ENCODE results near the gene TGFB2. TPM values are rescaled to one million over a fixed set of nuclear protein-coding genes. Genes with fewer than 3 reads are reported as not detected.
"Not testable (repeated sequence)": the region's sequence is repeated elsewhere in the genome, so short reads cannot be mapped to it uniquely, and the experiment has no call there.

TGFB2 gene
- 0.05 and 0.92 TPM in 2 replicates for total RNA-seq (2014; rRNA removed; shearing (Covaris generic); ENCODE audit: low replicate concordance)

DNA sequence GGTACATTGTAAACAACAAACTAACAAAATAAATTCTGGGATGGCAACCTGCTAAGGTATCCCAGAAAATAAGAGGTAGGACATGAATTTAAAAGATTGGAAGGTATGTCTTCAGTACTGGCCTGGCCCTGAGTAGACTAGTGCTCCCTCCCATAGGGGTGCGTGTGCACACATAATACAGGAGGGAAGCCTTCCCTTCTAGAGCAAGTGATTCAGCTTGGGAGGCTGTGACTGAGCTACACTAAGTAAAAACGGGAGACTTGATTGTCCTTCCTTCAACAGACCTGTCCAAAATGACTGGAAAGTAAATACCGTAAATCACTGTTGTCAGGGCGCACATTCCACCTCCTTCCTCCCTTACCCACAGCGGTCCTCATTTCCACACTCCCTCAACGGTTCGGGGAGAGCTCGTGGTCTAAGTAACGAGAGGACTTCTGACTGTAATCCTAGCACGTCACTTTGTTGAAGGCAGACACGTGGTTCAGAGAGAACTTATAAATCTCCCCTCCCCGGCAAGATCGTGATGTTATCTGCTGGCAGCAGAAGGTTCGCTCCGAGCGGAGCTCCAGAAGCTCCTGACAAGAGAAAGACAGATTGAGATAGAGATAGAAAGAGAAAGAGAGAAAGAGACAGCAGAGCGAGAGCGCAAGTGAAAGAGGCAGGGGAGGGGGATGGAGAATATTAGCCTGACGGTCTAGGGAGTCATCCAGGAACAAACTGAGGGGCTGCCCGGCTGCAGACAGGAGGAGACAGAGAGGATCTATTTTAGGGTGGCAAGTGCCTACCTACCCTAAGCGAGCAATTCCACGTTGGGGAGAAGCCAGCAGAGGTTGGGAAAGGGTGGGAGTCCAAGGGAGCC lies at the start of gene TGFB2:
Gene TGFB2, plus strand, starts transcription at position 523 of the 859 bp plus-strand sequence. CDS start 1,366 bp downstream, outside the sequence.
- peak within 1 kb of the TSS; percentile 49 for H3K4me3 ChIP-seq
- DNase-seq: no peak
- peaks cover 6% of the 10 kb centered on the region for H3K36me3 ChIP-seq
- no peaks in the 10 kb centered on the region for H3K9me3 ChIP-seq
- H3K27me3 ChIP-seq: no peaks in the 10 kb centered on the region

DNA sequence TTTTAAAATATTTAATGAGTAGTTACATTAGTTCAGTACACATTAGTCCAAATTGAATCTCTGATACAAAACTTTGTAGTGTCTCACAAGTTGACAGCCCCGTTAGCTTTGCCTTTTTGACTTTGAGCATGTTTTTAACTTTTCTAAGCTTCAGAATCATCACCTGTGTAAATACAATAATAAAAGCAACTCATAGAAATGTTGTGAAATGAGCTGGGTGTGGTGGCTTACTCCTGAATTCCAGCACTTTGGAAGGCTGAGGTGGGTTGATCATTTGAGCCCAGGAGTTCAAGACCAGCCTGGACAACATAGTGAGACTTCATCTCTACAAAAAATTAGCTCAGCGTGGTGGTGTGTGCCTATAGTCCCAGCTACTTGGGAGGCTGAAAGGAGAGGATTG lies 49.0 kb upstream of the TGFB2 start:
- peaks cover 14% of the 10 kb centered on the region for H3K36me3 ChIP-seq
- H3K4me3 ChIP-seq: no peak overlapping the region
- H3K27me3 ChIP-seq: no peaks in the 10 kb centered on the region
- no peak for DNase-seq
- H3K9me3 ChIP-seq: no peaks in the 10 kb centered on the region

DNA sequence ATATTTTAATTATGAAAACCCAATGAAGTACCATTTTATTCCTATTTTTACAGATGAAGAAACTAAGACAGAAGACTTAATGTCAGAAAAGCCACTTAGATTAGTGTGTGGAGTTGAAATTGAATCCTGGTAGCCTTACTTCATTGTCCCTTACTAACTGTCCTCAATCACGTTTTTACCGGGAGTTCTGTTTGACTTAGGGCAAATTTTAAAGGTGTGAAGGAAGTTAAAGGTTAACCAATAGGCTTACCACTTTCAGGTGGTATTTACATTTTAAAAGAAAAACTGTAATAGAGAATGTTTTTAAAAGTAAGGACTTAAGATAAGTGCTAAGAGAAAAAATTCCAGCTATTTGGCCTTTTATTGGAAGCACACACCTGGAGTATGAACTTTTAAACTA lies 47.7 kb upstream of the TGFB2 start:
- Histone ChIP-seq H3K27me3 (no peaks in the 10 kb centered on the region), H3K36me3 (peaks cover 19% of the 10 kb centered on the region), H3K9me3 (no peaks in the 10 kb centered on the region), H3K4me3 (no peak overlapping the region)
- no peak for DNase-seq

DNA sequence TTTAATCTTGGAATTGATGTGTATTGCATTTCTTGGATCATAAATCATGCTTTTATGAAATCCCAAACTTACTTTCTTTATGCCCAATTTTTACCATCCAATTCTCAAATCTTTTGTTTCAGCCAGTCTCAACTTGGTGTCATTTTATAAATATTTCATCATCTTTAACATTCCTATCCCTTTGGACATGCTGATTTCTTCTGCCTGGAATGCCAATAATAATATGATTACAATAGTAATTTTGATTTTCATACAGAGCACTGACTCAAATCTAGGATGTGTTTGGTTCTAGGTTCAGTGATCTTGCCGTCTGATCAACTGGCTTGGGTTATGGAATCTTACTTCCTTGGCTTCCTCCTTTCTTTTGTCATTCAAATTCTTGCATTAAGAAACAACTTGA lies 47.3 kb upstream of the TGFB2 start:
- DNase-seq: no peak
- Histone ChIP-seq H3K36me3 (peaks cover 23% of the 10 kb centered on the region), H3K9me3 (no peaks in the 10 kb centered on the region), H3K4me3 (no peak overlapping the region), H3K27me3 (no peaks in the 10 kb centered on the region)

DNA sequence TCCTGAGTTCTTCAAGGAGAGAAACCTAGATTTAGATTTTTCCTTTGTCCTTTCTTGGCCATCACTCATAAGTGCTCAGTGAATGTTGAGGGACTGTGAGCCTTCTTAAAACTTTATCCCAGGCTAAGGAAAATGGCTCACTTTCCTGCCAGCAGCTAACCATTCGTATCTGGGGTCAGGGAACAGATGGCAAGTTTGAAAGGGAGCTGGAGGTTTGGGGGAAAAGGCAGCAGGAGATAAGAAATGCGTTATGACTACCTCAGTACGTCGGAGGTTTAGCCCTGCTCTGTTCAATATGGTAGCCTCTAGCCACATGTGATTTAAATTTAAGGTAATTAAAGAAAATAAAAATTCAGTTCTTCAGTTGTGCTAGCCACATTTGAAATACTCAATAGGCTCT lies 46.7 kb upstream of the TGFB2 start:
- Histone ChIP-seq H3K9me3 (no peaks in the 10 kb centered on the region), H3K27me3 (no peaks in the 10 kb centered on the region), H3K36me3 (peaks cover 27% of the 10 kb centered on the region), H3K4me3 (no peak overlapping the region)
- DNase-seq: no peak

DNA sequence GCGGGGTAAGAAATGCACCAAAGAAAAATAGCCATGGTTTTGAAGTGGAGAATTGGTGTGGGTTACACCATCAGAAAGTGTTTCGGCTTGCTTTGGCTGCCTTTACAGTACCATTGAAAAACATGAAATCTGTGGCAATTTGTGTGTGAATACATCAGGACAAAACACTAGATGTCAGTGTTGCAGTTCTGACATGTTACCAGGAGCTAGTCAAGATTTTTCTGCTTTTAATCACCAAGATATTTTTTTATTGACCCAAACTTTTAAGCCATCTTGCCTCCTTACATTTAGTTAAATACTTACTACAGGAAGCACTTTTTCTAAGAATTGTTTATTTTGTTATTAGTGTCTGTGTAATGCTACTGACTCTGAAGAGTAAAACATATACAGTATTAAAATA lies 45.7 kb upstream of the TGFB2 start:
- no peak for DNase-seq
- Histone ChIP-seq H3K4me3 (no peak overlapping the region), H3K27me3 (no peaks in the 10 kb centered on the region), H3K36me3 (peaks cover 22% of the 10 kb centered on the region), H3K9me3 (no peaks in the 10 kb centered on the region)

DNA sequence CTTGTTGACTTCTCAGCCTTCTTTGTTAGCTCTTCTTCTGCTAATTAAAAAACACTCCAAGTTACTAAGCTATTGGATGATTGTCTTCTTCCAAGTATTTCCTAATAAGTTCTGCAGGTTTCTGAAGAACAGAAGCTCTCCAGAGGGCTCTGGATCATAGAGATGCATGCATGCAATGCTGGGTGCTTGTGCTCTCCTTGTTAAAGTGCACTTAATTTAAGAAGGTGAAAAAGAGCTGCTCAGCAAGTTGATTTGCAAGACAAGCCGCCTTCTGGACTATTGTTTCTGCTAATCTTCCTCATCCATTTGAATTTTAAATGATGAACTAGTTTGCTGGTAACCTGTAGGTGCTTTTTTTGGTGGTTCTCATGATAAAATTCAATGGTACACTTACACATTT lies 43.9 kb upstream of the TGFB2 start:
- Histone ChIP-seq H3K9me3 (no peaks in the 10 kb centered on the region), H3K36me3 (peaks cover 31% of the 10 kb centered on the region), H3K4me3 (no peak overlapping the region), H3K27me3 (no peaks in the 10 kb centered on the region)
- DNase-seq: no peak

DNA sequence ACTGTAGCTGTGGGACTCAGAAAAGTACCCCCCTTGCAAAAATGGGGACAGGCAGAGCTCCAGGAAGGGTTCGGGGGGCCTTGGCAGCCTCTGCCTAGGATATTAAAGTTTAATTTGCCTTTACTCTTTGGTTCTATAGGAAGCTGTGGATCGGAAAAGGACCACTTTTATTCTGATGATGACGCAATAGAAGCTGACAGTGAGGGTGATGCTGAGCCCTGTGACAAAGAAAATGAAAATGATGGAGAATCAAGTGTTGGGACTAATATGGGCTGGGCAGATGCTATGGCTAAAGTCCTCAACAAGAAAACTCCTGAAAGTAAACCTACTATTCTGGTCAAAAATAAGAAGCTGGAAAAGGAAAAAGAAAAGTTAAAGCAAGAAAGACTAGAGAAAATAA lies 43.0 kb upstream of the TGFB2 start:
- Histone ChIP-seq H3K9me3 (no peaks in the 10 kb centered on the region), H3K4me3 (no peak overlapping the region), H3K27me3 (no peaks in the 10 kb centered on the region), H3K36me3 (peaks cover 30% of the 10 kb centered on the region)
- no peak for DNase-seq

DNA sequence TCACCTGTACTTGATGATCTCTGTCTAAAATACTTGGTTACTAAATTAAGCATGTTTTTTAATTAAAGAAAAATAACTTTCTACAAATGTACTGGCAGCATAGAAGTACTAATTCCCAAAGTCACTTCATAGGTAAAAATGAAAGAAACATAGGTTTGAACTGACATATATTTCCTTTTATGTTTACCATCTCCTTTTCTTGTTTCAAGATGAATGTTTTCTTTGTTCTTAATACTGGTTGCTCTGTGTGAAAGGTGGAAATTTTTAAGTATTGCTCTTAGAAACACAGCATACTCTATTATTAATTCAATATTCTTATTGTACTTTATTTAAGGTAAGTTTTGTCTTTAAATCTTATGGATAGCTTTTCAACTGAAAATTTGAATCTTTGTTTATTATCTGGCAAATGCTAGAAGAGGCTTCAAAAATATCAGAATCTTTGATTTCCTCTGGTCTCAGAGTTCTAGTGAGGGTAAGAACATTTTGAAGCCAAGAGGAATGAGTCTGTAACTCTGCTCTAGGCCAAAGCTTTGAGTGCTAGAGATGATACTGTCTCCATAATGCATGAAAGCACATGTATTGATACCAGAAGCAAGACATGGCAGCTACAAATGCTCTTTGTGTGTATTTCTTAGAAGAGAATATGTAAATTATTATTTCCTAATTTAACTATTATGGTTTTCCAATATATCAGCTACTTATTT lies 41.8 kb upstream of the TGFB2 start:
- H3K9me3 ChIP-seq: no peaks in the 10 kb centered on the region
- no peak overlapping the region for H3K4me3 ChIP-seq
- no peak for DNase-seq
- no peaks in the 10 kb centered on the region for H3K27me3 ChIP-seq
- peaks cover 36% of the 10 kb centered on the region for H3K36me3 ChIP-seq

DNA sequence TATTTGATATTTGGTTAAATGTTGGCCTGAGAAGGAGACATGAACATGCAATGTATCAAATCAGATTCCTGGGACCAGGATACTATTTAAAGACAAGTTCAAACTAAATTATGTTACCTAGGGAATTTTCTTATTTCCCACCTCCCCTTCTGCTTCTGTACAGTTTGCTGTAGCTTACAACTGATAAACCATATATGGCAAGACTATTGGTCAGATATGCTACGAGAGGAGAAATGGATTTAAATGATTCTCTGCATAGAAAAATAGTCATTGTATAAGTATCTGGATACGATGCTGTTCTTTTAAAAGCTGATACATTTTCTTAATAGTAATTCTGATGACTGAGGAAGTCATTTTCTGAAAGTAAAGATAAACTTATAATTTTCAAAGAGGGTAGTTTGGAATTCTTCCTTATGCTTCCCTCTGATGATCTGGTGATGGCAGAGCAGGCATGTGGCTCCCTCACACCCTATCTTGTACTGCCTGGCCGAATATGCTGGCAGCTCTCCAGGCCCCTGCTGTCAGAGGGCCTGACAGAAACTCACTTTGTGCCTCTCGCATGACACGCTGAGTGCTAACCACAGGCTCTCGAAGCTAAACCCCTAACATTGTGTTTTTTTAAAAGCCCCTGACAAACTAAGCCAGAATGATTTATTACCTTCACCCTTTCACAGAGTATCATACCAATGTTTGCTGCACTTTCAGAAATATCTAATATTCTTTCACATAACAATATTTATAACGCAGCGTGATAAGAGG lies 40.7 kb upstream of the TGFB2 start:
- DNase-seq: peak; percentile 60
- no peak overlapping the region for H3K4me3 ChIP-seq
- H3K9me3 ChIP-seq: no peaks in the 10 kb centered on the region
- no peaks in the 10 kb centered on the region for H3K27me3 ChIP-seq
- peaks cover 44% of the 10 kb centered on the region for H3K36me3 ChIP-seq

DNA sequence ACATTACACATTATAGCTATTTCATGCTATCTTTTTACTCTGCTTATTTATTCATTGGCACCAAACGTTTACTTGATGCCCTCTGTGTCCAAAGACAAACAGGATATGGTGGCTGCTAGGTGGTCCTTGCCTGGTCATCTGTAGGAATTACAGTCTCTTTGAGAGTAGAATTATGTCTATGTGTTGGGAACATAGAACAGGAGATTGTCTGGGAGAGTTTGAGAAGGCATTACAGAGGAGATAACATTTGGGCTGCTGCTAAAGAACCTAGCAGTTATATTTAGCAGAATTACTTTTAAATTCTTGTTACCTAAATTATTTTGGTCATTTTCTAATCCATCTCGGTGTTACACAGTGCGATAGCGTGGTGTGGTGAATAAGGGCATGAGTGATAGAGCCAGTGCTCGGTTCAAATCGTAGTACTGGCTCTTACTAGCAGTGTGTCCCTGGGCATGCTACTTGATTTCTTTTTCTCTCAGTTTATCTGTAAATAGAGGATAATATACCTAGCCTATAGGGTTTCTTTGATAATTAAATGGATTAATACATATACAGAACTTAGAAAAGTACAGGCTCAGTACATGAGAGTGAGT lies 39.6 kb upstream of the TGFB2 start:
- DNase-seq: no peak
- no peaks in the 10 kb centered on the region for H3K27me3 ChIP-seq
- peaks cover 53% of the 10 kb centered on the region for H3K36me3 ChIP-seq
- no peak overlapping the region for H3K4me3 ChIP-seq
- no peaks in the 10 kb centered on the region for H3K9me3 ChIP-seq

DNA sequence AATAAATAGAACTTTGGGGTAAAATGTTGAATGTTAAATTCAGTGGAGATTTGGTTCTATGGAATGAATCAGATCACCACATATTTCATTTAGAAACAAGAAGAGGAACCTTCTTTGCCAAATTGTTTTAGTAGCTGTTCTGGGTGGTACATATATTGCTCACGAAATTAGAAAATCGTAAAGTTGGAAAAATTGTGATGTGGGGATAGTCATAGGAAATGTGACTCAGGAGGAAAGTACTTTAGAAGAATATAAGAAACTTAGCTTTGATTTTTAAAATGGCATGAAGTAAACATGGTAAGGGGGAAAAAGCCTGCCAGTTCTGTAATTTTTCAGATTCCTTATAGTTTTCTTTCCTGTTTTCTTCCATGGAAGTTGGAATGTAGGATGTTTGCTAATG lies 32.6 kb upstream of the TGFB2 start:
- no peak for DNase-seq
- Histone ChIP-seq H3K4me3 (no peak overlapping the region), H3K27me3 (no peaks in the 10 kb centered on the region), H3K36me3 (peaks cover 30% of the 10 kb centered on the region), H3K9me3 (no peaks in the 10 kb centered on the region)

DNA sequence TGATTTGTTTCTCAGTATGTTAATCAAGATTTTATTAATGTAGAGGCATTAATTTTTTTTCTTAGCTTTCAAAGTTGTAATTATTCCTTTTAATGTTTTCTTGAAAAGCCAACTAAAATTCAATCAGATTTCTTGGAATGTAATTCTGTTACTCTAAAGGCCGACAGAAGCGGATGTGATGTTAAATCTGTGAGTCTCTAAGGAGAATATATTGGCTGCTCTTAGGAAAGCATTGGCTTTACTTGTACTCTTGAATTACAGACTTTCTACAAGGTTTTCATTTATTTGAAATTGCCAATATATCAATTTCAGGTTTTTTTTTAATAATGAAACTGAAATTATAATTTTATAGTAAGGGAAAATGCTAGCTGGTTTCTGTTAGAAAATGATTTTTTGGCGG lies 30.8 kb upstream of the TGFB2 start:
- no peak for DNase-seq
- Histone ChIP-seq H3K36me3 (peaks cover 27% of the 10 kb centered on the region), H3K27me3 (no peaks in the 10 kb centered on the region)

DNA sequence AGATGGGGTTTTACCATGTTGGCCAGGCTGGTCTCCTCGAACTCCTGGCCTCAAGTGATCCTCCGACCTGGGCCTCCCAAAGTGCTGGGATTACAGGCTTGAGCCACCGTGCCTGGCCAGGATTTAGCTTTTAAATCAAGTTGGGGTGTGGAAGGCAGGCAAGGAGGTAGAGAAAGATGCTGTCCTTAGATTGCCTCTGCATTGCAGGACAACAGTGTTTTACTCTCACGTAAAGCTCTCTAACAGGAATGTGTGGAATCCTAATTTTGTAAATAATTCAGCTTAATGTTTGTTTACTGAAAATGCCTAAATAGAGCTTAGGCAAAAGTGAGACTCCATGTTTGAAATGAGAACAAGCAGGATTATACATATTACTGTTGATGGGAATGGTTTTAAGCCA lies 29.5 kb upstream of the TGFB2 start:
- Histone ChIP-seq H3K9me3 (no peaks in the 10 kb centered on the region), H3K36me3 (peaks cover 22% of the 10 kb centered on the region), H3K27me3 (no peaks in the 10 kb centered on the region), H3K4me3 (no peak overlapping the region)
- no peak for DNase-seq

More for the DNA sequence above, 30.8 kb upstream of the TGFB2 start:
- Histone ChIP-seq H3K9me3 (no peaks in the 10 kb centered on the region), H3K4me3 (no peak overlapping the region)

DNA sequence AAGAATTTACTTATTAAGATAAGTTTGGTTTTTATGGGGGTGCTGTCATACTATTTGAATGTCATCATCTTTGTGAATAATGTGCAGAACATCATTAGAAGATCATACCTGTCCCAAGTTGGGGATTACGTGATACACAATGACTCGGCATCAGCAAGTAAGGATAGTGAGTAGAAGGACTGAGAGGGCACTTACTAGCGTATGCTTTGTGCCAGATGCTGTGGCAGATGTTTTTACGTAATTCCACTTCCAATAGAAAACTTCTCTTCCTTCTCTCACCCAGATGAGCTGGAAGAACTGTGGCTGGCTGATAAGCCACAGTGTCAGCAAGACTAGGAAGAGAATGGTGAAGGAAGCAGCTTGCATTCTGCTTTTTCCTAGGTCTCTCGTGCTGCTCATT lies 28.1 kb upstream of the TGFB2 start:
- H3K36me3 ChIP-seq: peaks cover 17% of the 10 kb centered on the region
- no peaks in the 10 kb centered on the region for H3K9me3 ChIP-seq
- DNase-seq: no peak
- H3K4me3 ChIP-seq: no peak overlapping the region
- no peaks in the 10 kb centered on the region for H3K27me3 ChIP-seq

DNA sequence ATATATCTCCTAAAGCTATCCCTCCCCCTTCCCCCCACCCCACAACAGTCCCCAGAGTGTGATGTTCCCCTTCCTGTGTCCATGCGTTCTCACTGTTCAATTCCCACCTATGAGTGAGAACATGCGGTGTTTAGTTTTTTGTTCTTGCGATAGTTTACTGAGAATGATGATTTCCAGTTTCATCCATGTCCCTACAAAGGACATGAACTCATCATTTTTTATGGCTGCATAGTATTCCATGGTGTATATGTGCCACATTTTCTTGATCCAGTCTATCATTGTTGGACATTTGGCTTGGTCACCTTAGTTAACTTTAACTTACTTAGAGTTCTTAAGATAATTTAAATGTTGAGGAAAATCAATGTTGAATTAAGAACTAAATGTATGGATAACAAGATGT lies 25.0 kb upstream of the TGFB2 start:
- H3K4me3 ChIP-seq, H3K9me3 ChIP-seq, H3K27me3 ChIP-seq, DNase-seq: not testable (repeated sequence)
- peaks cover 33% of the 10 kb centered on the region for H3K36me3 ChIP-seq

DNA sequence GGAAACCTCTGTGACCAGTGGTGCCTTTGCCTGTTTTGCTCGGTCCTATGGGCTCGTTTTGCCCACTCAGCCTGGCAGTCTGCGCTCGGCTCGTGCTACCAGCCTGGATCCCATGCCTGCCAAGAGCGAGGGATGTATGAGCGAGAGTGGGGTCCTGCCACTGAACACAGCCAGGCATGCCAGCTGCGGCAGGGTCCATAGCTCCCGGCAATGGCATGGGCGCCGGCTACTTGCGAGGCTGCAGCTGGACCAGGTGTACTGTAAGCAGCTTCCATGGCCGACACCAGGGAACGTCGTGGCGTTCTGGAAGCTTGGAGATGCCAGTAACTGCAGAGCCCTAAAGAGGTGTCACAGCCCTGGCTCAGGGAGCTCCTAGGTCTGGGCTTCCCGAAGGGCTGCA lies 22.4 kb upstream of the TGFB2 start:
- Histone ChIP-seq H3K9me3 (no peaks in the 10 kb centered on the region), H3K27me3 (no peaks in the 10 kb centered on the region), H3K36me3 (peaks cover 44% of the 10 kb centered on the region), H3K4me3 (no peak overlapping the region)
- DNase-seq: no peak
